ENCODE data around the gene OVAAL. TPM values are rescaled to one million over a fixed set of nuclear protein-coding genes. Genes with fewer than 3 reads are reported as not detected.

The OVAAL gene
- polyA plus RNA-seq, 3 donors = not detected

DNA sequence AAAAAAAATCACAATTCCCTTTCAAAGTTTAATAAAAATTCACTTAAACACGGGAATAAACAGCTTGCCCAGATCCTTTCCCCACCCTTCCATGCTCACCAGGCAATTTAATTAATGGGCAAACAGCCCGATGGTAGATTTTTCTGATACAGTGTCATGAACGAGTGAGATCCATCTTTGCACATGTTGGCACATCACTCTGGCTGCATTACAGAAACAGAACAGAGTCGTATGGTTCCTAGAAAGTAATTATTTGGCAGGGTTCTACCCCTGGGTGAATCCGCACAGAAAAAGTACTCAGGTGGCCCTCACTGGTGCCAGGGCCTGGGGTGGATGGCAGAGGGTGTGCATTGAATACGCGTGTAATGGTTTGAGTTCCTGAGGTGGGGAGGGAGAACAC is 24.6 kb upstream of the OVAAL start:
- peaks cover 0 to 4% (median 2%) of the 10 kb centered on the region in 3 donors for H3K27me3 Mint-ChIP-seq (ENCODE audit: low read depth in 3 of 3)
- no peaks in the 10 kb centered on the region for H3K36me3 Mint-ChIP-seq
- H3K4me1 Mint-ChIP-seq = no peaks in the 10 kb centered on the region
- H3K4me2 ChIP-seq (replicated peaks; ENCODE audit: extremely low read depth, low read length, poor library complexity, severe bottlenecking) = no peak overlapping the region
- no peaks in the 10 kb centered on the region for H3K9me3 ChIP-seq (replicated peaks in 1 of 2; ENCODE audit: control insufficient read depth in 1 of 2, insufficient read depth in 1 of 2, low read length in 2 of 2)
- no peak for DNase-seq
- no peaks in the 10 kb centered on the region for H3K4me1 ChIP-seq (ENCODE audit: control insufficient read depth in 1 of 2, insufficient read depth in 2 of 2, low read length in 2 of 2)
- no peaks in the 10 kb centered on the region for H3K9me3 Mint-ChIP-seq
- no peaks in the 10 kb centered on the region for H3K79me2 ChIP-seq (ENCODE audit: insufficient read depth, low read length)
- H3K4me3 ChIP-seq (replicated peaks in 1 of 3; ENCODE audit: low read depth in 2 of 3, low read length in 3 of 3) = no peak overlapping the region
- 91% methylated on average over 5 of the region's 7 CpGs for WGBS (ENCODE audit: insufficient coverage)
- no peaks in the 10 kb centered on the region for H3K36me3 ChIP-seq (replicated peaks in 1 of 2; ENCODE audit: control insufficient read depth in 1 of 2, insufficient read depth in 2 of 2, low read length in 2 of 2)
- H3K27ac ChIP-seq (ENCODE audit: low read depth in 1 of 2, low read length in 2 of 2) = no peak overlapping the region
- no peak overlapping the region for H2AFZ ChIP-seq (ENCODE audit: insufficient read depth, low read depth, low read length, poor library complexity, severe bottlenecking)
- H3K9ac ChIP-seq (ENCODE audit: insufficient read depth, low read length, poor library complexity, severe bottlenecking) = no peak overlapping the region
- no peak overlapping the region for H3K27ac Mint-ChIP-seq
- no peak overlapping the region for H3K4me3 Mint-ChIP-seq
- TF ChIP-seq, protein P1, sequence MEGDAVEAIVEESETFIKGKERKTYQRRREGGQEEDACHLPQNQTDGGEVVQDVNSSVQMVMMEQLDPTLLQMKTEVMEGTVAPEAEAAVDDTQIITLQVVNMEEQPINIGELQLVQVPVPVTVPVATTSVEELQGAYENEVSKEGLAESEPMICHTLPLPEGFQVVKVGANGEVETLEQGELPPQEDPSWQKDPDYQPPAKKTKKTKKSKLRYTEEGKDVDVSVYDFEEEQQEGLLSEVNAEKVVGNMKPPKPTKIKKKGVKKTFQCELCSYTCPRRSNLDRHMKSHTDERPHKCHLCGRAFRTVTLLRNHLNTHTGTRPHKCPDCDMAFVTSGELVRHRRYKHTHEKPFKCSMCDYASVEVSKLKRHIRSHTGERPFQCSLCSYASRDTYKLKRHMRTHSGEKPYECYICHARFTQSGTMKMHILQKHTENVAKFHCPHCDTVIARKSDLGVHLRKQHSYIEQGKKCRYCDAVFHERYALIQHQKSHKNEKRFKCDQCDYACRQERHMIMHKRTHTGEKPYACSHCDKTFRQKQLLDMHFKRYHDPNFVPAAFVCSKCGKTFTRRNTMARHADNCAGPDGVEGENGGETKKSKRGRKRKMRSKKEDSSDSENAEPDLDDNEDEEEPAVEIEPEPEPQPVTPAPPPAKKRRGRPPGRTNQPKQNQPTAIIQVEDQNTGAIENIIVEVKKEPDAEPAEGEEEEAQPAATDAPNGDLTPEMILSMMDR (IDR thresholded peaks at IDR 0.05) = no peak
- no peaks in the 10 kb centered on the region for H4K20me1 ChIP-seq (ENCODE audit: insufficient read depth, low read length)
- intact Hi-C loops (cut with micrococcal nuclease) = loop anchor here in 1 of 2 donors (5.0 kb wide), 1 partner anchor 328 kb away; no protein-coding TSS in a partner anchor
- H3K27me3 ChIP-seq (ENCODE audit: control insufficient read depth in 2 of 2, insufficient read depth in 2 of 2, low read length in 2 of 2) = no peaks in the 10 kb centered on the region

DNA sequence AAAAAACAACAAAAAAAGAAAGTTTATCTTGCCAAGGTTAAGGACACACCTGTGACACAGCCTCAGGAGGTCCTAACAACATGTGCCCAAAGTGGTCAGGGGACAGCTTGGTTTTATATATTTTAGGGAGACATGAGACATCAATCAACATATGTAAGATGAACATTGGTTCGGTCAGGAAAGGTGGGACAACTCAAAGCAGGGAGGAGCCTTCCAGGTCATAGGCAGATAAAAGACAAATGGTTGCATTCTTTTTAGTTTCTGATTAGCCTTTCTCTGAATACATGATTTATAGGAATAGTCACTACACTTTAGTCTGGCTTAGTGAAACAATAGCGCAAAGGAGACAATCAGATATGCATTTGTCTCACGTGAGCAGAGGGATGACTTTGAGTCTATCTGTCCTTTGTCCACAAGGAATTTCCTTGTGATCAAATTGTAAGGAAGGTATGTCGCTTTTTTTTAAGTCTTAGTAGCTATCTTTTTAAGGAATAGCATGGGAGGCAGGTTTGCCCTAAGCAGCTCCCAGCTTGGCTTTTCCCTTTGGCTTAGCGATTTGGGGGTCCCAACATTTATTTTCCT is 23.3 kb upstream of the OVAAL start:
- no peaks in the 10 kb centered on the region for H3K79me2 ChIP-seq (ENCODE audit: insufficient read depth, low read length)
- Mint-ChIP-seq H3K27ac (no peak overlapping the region), H3K27me3 (ENCODE audit: low read depth in 3 of 3) (peaks cover 0 to 3% (median under 1%) of the 10 kb centered on the region in 3 donors), H3K4me1 (no peaks in the 10 kb centered on the region), H3K9me3 (no peaks in the 10 kb centered on the region), H3K36me3 (no peaks in the 10 kb centered on the region), H3K4me3 (no peak overlapping the region)
- no peaks in the 10 kb centered on the region for H3K4me1 ChIP-seq (ENCODE audit: control insufficient read depth in 1 of 2, insufficient read depth in 2 of 2, low read length in 2 of 2)
- H3K36me3 ChIP-seq (replicated peaks in 1 of 2; ENCODE audit: control insufficient read depth in 1 of 2, insufficient read depth in 2 of 2, low read length in 2 of 2) = no peaks in the 10 kb centered on the region
- H3K4me3 ChIP-seq (replicated peaks in 1 of 3; ENCODE audit: low read depth in 2 of 3, low read length in 3 of 3) = no peak overlapping the region
- no peak for DNase-seq
- intact Hi-C loops (cut with micrococcal nuclease) = no loop called here
- TF ChIP-seq, protein P1 (IDR thresholded peaks at IDR 0.05) = no peak
- H3K27ac ChIP-seq (ENCODE audit: low read depth in 1 of 2, low read length in 2 of 2) = no peak overlapping the region
- H3K9me3 ChIP-seq (replicated peaks in 1 of 2; ENCODE audit: control insufficient read depth in 1 of 2, insufficient read depth in 1 of 2, low read length in 2 of 2) = no peaks in the 10 kb centered on the region
- H3K27me3 ChIP-seq (ENCODE audit: control insufficient read depth in 2 of 2, insufficient read depth in 2 of 2, low read length in 2 of 2) = no peaks in the 10 kb centered on the region
- no peak overlapping the region for H2AFZ ChIP-seq (ENCODE audit: insufficient read depth, low read depth, low read length, poor library complexity, severe bottlenecking)
- H3K9ac ChIP-seq (ENCODE audit: insufficient read depth, low read length, poor library complexity, severe bottlenecking) = no peak overlapping the region
- no peak overlapping the region for H3K4me2 ChIP-seq (replicated peaks; ENCODE audit: extremely low read depth, low read length, poor library complexity, severe bottlenecking)
- WGBS (ENCODE audit: insufficient coverage) = 80% methylated on average over 1 of the region's 5 CpGs
- no peaks in the 10 kb centered on the region for H4K20me1 ChIP-seq (ENCODE audit: insufficient read depth, low read length)

Measured in CD14-positive monocyte (primary cell).